ENCODE measurements around the gene ENOX1.

Gene ENOX1

GRCh38 chr13:43584751-43585150 is 202.0 kb downstream of the ENOX1 start:
- no peak for DNase-seq

- no peak for DNase-seq
These were observed 203.5 kb downstream of the ENOX1 start for GRCh38 chr13:43583321-43583720.

- no peak for DNase-seq
These were observed 206.5 kb downstream of the ENOX1 start for GRCh38 chr13:43580280-43580679.

GRCh38 chr13:43579321-43579720 is 207.5 kb downstream of the ENOX1 start:
- DNase-seq, result no peak

GRCh38 chr13:43574605-43575004 is 212.2 kb downstream of the ENOX1 start:
- DNase-seq, result no peak

GRCh38 chr13:43573802-43574514 is 212.8 kb downstream of the ENOX1 start:
- DNase-seq, result no peak

GRCh38 chr13:43573361-43573740 is 213.4 kb downstream of the ENOX1 start:
- DNase-seq, result no peak

- DNase-seq, result no peak
These were observed 214.0 kb downstream of the ENOX1 start for GRCh38 chr13:43572656-43573360.

- no peak for DNase-seq
These were observed 217.1 kb downstream of the ENOX1 start for GRCh38 chr13:43569658-43570057.

GRCh38 chr13:43567608-43568007 is 219.2 kb downstream of the ENOX1 start:
- no peak for DNase-seq

- DNase-seq, result no peak
These were observed 221.8 kb downstream of the ENOX1 start for GRCh38 chr13:43564952-43565351.

GRCh38 chr13:43561081-43561480 is 225.7 kb downstream of the ENOX1 start:
- DNase-seq, result no peak

GRCh38 chr13:43558939-43559338 is 227.8 kb downstream of the ENOX1 start:
- no peak for DNase-seq

GRCh38 chr13:43558326-43558725 is 228.4 kb downstream of the ENOX1 start:
- no peak for DNase-seq

GRCh38 chr13:43555667-43556066 is 231.1 kb downstream of the ENOX1 start:
- no peak for DNase-seq

GRCh38 chr13:43551897-43552456 is 234.8 kb downstream of the ENOX1 start:
- no peak for DNase-seq

GRCh38 chr13:43546816-43547215 is 240.0 kb downstream of the ENOX1 start:
- no peak for DNase-seq

GRCh38 chr13:43546251-43546650 is 240.5 kb downstream of the ENOX1 start:
- no peak for DNase-seq

GRCh38 chr13:43545317-43545874 is 241.4 kb downstream of the ENOX1 start:
- no peak for DNase-seq

- DNase-seq, result no peak
These were observed 242.1 kb downstream of the ENOX1 start for GRCh38 chr13:43544631-43545030.

- DNase-seq, result no peak
These were observed 242.8 kb downstream of the ENOX1 start for GRCh38 chr13:43544011-43544410.

GRCh38 chr13:43543331-43543730 is 243.4 kb downstream of the ENOX1 start:
- no peak for DNase-seq

- no peak for DNase-seq
These were observed 249.6 kb downstream of the ENOX1 start for GRCh38 chr13:43537124-43537523.

- no peak for DNase-seq
These were observed 257.0 kb downstream of the ENOX1 start for GRCh38 chr13:43529796-43530195.

Data from activated CD4-positive, alpha-beta T cell treated with anti-CD3 and anti-CD28 coated beads, Interleukin-2, amount 50 U/mL, for 1 hour (primary cell).